T47D (cell line): ENCODE measurements around the gene GRIP2.
"Not testable (repeated sequence)": the region's sequence is repeated elsewhere in the genome, so short reads cannot be mapped to it uniquely, and the experiment has no call there.

Experiments
- DNase-seq, 2 experiments: peaks; one replicate each; pipeline versions ENCODE4 v3.0.0 to v3.0.0-alpha.2; 2011 to 2012; ENCODE audit warnings: low read depth in 1 of 2, low spot score in 1 of 2
- JUND ChIP-seq: IDR thresholded peaks from 2 replicates; pipeline ENCODE4 v1.6.1; 2012; ENCODE audit warnings: low read depth
- in situ Hi-C: cut with HindIII; loops from 2 replicates; pipeline ENCODE4 v1.10.0; 2016; ENCODE audit warnings: low sequenced_read_pairs, low pct_unique_long_range_greater_than_20kb

Gene GRIP2

GRCh38 chr3:14519406-14519805 lies 20.7 kb downstream of the GRIP2 start:
- DNase-seq, result no peak
- TF ChIP-seq JUND, result no peak
- in situ Hi-C loops, result no loop called here

DNA sequence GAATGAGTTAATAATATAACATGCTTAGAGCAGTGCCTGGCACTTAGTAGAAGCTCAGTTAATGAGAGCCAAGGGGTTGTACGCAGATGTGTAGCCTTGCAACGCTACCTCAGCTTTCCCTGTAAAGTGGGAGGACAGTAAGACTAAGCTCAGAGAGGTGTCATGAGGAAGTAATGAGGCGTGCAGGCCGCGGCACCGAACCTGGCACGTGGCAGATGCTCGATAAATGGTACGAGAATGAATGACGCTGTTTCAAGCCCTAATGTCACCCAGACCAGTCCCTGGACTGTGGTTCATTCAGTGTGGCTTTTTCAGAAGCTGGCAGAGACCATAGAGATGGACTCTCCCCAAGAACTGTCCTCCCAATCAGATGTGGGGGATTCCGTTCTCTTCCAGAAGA lies 21.2 kb downstream of the GRIP2 start:
- DNase-seq, result no peak
- in situ Hi-C loops, result no loop called here
- TF ChIP-seq JUND, result no peak

GRCh38 chr3:14518432-14518802 lies 21.7 kb downstream of the GRIP2 start:
- DNase-seq, result no peak
- TF ChIP-seq JUND, result no peak
- in situ Hi-C loops, result no loop called here

- TF ChIP-seq JUND, result no peak
- no peak for DNase-seq
- in situ Hi-C loops, result no loop called here
Measured at GRCh38 chr3:14517601-14518431, 22.3 kb downstream of the GRIP2 start.

DNA sequence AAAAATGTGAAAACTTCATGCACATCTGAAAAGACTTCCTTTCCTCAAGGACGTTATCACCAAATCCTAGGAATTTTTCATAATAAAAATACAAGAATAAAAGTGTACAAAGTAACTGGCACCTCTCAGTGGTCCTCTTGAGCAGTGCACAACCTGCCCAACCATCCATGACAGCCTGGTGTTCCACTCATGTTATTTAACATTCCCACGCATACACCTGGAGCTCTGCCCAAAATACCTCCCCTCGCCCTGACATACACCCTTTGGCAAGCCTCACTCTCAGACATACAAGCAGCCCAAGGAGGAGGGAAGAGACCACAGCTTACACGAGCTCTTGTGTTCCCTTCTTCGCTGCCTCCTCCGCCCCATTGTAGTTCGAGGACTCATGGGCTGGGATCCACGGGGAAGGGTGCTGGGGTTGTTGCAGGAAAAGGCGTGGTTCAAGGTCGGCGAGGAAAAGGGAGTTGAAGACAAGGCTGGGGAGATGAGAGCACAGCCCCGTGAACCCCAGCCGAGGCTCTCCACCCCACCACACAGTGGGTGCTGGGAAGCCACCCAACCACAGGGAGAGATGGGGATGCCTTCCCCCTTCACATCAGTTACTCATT lies 23.3 kb downstream of the GRIP2 start:
- in situ Hi-C loops, result no loop called here
- TF ChIP-seq JUND, result no peak
- no peak for DNase-seq

DNA sequence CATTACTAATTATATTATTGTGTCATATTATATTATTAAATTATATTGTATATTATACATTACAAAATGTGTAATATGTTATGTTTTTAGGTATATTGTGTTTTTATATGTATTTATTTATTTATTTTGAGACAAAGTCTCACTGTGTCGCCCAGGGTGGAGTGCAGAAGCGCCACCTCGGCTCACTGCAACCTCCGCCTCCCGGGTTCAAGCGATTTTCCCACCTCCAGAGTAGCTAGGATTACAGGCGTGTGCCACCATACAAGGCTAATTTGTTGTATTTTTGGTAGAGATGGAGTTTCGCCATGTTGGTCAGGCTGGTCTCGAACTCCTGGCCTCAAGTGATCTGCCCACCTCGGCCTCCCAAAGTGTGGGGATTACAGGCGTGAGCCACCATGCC lies 24.6 kb downstream of the GRIP2 start:
- in situ Hi-C loops, result not testable (repeated sequence)

GRCh38 chr3:14514323-14514720 lies 25.8 kb downstream of the GRIP2 start:
- no peak for DNase-seq
- no peak for TF ChIP-seq JUND
- in situ Hi-C loops, result no loop called here

More for the DNA sequence above, 24.6 kb downstream of the GRIP2 start:
- not testable (repeated sequence) for DNase-seq

DNA sequence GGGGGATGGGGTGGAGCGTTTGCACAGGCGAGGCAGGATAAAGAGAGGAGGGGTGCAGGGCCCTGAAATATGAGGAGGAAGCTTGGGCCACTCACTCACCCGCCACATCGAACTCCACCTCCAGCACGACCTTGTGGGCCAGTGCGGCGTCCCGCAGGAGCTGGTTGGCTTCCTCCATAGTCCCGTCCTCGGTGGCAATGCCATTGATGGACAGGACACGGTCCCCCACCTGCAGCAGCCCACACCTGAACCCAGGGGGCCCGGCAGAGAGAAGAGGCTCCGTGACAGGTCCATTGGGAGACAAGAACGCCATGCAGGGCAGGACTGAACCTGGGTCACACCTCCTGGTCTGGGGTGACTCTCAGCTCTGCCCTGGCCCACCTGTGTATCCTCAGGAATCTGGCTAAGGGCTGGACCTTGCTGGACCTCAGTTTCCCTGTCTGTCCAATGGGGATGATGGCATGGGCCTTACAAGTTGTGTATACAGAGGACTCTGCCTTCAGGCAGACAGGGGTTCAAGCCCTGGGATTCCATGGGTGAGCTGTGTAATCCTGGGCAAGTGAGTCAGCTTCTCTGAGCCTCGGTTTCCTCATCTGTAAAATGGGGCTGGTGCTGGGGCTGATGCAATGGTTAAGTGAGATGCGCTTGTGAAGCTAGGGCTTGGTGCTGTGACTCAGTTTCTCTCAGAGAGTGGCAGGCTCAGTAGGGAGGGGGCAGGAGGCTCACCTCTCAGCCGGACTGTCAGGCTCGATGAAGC lies 26.4 kb downstream of the GRIP2 start:
- TF ChIP-seq JUND, result no peak
- no peak for DNase-seq
- in situ Hi-C loops, result no loop called here

- in situ Hi-C loops, result no loop called here
- no peak for TF ChIP-seq JUND
- no peak for DNase-seq
Measured at GRCh38 chr3:14512942-14513327, 27.2 kb downstream of the GRIP2 start.

DNA sequence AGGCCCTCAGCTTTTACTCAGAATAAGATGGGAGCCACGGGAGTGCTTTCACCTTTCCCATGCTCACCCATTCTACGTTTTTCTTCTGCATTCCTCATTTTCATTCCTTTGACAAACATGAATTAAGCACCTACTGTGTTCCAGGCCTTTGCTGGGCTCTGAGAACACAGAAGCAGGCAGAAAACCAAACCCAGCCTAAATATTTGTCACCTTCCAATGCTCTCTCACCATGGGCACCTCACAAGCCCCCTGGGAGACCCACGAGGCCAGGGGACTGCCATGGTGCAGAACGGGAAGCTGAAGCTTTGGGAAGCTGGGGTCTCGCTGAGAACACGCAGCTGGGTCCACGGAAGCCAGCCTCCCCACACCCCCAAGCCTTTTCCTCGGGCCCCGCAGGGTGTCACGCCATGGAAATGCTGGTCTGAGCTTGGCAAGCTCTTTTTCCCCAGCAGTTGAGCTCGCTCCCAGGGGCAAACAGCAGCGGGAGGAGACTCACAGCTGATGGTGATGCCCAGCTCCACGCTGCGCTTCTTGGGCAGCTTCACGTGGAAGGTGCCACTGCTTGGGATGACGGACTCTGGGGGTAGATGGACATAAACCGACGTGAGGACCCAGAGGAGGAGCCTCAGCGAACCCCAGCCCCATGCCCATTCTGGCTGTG lies 27.7 kb downstream of the GRIP2 start:
- in situ Hi-C loops, result no loop called here
- no peak for TF ChIP-seq JUND
- DNase-seq, result no peak

- in situ Hi-C loops, result no loop called here
- no peak for DNase-seq
- no peak for TF ChIP-seq JUND
Measured at GRCh38 chr3:14511623-14512280, 28.4 kb downstream of the GRIP2 start.
